GM19043 (cell line): ENCODE data around the gene NEDD4L.
A peak's percentile ranks its signal among the peaks of the same experiment; 100 is the strongest.

ENCODE experiments used
- ATAC-seq: cut with Tn5 transposase; IDR thresholded peaks from one replicate; pipeline ENCODE4 v1.9.1; 2021; ENCODE audit warnings: low read depth; ENCODE audit not compliant: unreplicated experiment

NEDD4L gene

GRCh38 chr18:58227361-58227930 lies 183.4 kb downstream of the NEDD4L start:
- no peak for ATAC-seq

DNA sequence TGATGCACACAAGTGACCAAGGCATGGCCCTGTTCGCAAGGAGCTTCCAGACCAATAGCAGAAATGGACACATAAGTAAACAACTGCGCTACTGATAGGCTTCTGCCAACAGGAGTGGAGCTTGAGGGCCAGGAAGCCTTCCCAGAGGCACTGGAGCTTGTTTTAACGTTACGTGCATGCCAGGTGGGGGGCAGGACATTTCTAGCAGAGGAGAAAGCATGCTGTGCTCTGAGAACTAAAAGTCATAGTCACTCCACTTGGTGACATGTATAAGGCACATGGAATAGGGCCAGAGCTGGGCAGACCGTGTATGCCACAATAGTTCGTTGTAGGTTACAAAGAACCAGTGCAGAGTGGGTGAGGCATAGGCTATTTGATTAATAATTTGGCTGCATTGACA lies 184.2 kb downstream of the NEDD4L start:
- no peak for ATAC-seq

- ATAC-seq = no peak
Measured at GRCh38 chr18:58228762-58229161, 184.7 kb downstream of the NEDD4L start.

DNA sequence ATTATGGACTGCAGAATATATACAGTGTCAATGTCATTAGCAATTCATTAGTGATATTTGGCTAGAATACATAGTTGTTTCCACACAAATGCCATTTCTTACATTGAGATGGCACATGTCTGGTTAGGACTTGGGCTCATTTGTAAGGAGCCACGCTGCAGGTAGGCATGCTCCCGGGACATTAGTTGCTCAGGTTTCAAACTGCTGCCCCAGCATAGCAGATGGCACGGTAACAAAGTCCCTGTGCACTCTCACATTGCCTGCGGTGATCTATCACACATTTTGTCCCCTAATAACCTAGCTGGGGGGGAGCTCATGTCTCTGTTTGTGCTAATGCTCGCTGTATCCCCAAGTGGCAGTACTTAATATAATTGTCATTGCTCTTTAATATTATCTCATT lies 185.1 kb downstream of the NEDD4L start:
- no peak for ATAC-seq

DNA sequence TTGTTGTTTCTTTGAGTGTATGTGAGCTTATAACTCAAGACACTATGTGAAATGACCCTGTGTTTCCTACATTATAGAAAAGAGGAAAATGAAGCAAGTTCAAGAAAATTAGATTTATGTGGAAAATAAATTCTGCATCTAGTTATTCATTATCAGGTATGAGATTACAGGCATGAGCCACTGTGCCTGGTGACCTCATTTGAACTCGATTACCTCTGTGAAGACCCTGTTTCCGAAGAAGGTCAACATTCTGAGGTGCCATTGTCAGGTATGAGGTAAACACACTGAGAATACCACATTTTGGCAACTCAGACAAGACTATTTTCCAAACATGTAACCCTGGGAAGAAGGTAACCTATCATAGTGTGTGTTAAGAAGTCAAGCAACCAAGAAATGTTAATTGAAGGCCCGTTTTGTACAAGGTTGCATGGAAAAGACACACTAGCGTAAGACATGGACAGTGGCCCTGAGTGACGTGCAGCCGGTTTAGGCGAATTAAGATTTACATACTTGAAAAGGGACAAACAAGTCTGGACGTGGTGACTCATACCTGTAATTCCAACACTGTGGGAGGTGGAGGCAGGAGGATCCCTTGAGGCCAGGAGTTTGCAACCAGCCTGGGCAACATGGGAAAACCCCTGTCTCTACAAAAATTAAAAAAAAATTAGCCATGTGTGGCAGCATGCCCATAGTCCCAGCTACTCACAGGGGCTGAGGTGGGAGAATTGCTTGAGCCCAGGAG lies 186.6 kb downstream of the NEDD4L start:
- peak; percentile 44 for ATAC-seq

- no peak for ATAC-seq
Measured at GRCh38 chr18:58231930-58232329, 187.9 kb downstream of the NEDD4L start.

GRCh38 chr18:58232668-58233067 lies 188.6 kb downstream of the NEDD4L start:
- no peak for ATAC-seq

DNA sequence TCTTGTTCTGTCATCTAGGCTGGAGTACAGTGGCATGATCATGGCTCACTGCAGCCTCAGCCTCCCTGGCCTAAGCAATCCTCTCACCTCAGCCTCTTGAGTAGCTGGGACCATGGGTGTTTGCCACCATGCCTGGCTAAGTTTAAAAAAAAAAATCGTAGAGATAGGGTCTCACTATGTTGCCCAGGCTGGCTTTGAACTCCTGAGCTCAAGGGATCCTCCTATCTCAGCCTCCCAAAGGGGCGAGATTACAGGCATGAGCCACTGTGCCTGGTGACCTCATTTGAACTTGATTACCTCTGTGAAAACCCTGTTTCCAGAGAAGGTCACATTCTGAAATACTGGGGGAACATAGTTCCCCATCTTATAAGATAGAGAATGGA lies 190.3 kb downstream of the NEDD4L start:
- no peak for ATAC-seq

DNA sequence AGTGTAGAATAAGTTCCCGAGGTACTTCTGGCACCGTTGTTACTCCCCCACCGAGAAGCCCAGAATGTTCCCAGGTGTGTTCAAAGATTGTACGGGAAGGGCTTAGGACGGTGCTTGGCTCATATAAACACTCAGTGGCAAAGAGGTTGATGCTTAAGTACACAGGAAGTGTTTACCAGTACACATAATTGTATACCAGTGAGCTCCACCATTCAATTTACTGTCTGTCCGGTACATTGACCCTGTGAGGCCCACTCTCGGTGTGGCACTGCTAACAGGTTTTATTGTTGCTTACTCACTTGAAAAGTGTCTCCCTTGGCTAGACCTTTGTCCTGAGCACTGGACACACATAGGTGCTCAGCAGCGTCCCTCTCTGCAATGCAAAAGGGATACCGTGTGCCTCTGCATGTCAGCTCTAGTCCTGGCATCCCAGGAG lies 191.0 kb downstream of the NEDD4L start:
- ATAC-seq = no peak

GRCh38 chr18:58239879-58240278 lies 195.9 kb downstream of the NEDD4L start:
- ATAC-seq = no peak

DNA sequence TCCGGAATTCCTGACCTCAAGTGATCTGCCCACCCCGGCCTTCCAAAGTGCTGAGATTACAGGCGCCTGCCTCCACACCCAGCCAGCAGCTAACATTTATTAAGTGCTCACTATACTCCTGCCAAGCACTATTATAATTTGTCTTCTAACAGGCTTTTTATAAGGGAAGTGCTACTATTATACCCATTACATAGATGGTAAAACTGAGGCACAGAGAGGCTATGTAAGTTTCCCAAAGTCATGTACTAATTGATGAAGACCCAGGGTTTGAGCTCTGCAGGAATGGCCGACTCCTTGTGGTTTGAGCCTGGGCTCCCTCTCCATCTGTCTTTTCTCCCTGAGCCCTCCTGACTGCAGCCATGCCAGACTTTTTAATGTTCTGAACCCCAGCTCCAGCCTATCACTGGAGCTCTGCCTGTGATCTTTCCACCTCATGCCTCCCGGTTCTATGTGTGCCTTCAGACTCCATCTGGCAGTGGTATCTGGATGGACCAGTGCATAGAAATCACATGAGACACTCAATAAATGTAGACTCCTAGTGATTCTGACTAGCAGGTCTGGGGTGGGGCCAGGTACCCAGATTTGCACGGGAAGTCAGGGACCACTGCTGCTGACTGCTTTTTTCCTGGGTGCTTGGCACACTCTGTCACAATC lies 197.1 kb downstream of the NEDD4L start:
- ATAC-seq = no peak

DNA sequence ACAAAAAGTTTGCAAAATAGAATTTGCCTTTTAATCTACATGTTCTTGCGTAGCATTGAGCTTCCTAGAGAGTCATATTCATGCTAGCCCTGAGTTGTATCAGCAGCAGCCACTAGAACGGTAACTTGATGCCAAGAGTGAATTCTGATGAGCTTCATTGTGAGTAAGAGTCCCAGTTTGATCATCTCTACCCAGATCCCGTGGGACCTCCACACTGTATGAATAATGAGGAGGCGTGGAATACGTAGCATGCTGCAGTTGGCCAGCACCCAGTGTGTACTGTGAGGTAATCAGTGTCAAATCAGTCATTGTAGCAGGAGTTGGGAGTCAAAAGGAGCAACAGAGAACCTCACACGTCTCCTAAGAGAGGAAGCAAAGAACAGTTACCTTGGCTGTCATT lies 197.9 kb downstream of the NEDD4L start:
- no peak for ATAC-seq

DNA sequence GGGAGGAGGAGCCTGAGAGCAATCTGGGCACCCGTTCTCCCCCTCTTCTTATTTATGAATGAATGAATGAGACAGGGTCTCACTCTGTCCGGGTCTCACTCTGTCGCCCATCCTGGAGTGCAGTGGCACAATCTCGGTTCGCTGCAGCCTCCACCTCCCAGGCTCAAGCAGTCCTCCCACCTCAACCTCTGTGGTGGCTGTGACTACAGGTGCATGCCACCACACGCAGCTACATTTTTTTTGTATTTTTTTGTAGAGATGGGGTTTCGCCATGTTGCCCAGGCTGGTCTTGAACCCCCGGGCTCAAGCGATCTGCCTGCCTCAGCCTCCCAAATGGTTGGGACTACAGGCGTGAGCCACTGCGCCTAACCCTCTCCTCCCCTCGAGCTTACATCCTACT lies 198.4 kb downstream of the NEDD4L start:
- ATAC-seq = no peak

GRCh38 chr18:58242968-58243367 lies 198.9 kb downstream of the NEDD4L start:
- no peak for ATAC-seq

GRCh38 chr18:58243401-58243800 lies 199.4 kb downstream of the NEDD4L start:
- ATAC-seq = no peak

DNA sequence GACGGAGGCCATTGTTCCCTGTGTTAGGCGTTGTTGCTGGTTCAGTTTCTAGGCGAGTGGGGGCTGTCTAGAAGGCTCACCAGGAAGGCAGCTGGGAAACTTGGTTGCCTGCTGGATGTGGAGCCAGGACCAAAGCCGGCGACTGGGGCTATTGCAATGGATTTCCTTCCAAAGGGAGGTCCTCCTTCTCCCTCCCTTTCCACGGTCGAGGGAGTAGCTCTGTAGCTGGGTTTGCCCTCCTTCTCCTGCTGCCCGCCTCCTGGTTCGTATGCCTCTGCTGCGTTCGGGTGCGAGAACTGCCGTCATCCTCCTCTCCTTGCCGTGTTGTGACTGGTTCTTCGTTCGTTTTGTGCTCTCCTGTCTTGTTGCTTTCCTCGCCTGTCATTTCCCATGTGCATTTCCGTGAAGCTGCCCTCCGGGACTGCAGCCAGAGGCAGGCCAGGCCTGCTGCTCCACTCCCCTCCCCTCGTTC lies 203.4 kb downstream of the NEDD4L start:
- ATAC-seq = no peak

DNA sequence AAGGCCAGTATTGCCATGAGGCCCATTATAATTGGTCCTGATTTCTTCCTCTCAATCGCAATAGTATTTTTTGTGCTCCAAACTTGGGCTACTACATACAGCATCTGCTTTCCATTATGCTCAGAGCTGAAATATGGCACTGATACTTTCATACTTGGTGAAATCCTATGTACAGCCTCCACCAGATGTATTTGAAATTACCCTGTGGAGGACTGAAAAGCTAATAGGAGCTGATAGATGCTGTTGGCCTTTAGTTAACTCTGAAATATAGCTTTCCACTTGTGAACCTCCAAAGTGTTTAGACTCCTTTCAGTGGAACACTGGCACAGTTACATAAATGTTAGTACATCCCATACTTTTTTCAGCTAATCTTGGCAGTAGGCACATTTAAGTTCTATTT lies 205.7 kb downstream of the NEDD4L start:
- ATAC-seq = no peak

- ATAC-seq = no peak
Measured at GRCh38 chr18:58251416-58251815, 207.4 kb downstream of the NEDD4L start.

- no peak for ATAC-seq
Measured at GRCh38 chr18:58252166-58252565, 208.1 kb downstream of the NEDD4L start.

DNA sequence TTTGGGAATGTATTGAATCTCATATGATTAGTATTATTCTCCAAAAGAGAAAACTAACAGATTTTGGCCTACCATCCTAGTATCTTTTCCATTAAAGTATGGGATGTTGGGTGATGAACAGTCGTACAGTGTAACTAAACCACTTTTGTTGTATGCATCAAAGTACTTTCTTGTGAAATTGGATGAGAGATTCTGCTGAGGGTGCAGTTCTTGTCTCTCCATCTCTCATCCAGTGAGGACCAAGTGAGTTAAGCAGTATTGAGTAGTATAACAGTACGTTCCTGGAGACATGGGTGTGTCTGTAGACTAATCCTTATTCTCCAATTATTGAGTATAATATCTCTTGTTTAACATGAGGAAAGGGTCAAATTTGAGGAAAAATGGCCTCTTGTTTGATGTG lies 209.3 kb downstream of the NEDD4L start:
- ATAC-seq = no peak

DNA sequence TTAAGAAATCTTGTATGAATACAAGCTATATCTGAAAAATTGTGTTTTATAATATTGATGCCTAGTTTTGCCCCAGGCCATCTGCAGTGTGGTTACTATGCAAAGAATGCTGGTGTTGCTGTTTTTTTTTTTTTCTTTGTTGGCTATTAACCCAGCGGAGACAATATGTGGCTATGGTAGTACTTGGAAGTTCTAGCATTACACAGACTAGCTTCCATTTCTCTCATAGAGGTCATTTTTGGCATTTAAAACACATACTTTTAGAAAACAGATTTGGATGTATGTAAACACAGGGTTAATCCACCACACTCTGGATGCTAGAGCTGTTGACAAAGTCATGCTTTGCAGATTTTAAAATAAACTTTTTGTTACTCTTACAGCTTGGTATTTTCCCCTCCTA lies 209.8 kb downstream of the NEDD4L start:
- no peak for ATAC-seq
